GM21515 (cell line): ENCODE results near the gene SERPINA7.
"Not testable (repeated sequence)": the region's sequence is repeated elsewhere in the genome, so short reads cannot be mapped to it uniquely, and the experiment has no call there.

ENCODE experiments used
- ATAC-seq: cut with Tn5 transposase; IDR thresholded peaks from one replicate; pipeline ENCODE4 v1.9.1; 2021; ENCODE audit not compliant: unreplicated experiment

Gene SERPINA7

GRCh38 chrX:106038625-106039024 is at the start of gene SERPINA7:
Gene SERPINA7 (minus strand): TSS chrX:106038727. CDS start chrX:106037058, 1,669 bp downstream.
- no peak for ATAC-seq

GRCh38 chrX:106069048-106069447 is 30.5 kb upstream of the SERPINA7 start:
- no peak for ATAC-seq

GRCh38 chrX:106050054-106050453 is 11.5 kb upstream of the SERPINA7 start:
- no peak for ATAC-seq

GRCh38 chrX:106042296-106042695 is 3.8 kb upstream of the SERPINA7 start:
- no peak for ATAC-seq

GRCh38 chrX:106040861-106041260 is 2.3 kb upstream of the SERPINA7 start:
- no peak for ATAC-seq

- no peak for ATAC-seq
Observed at GRCh38 chrX:106039920-106040319, 1.4 kb upstream of the SERPINA7 start.

GRCh38 chrX:106037835-106038473 is 573 bp downstream of the SERPINA7 start:
- ATAC-seq = no peak

- no peak for ATAC-seq
Observed at GRCh38 chrX:106036716-106037115, 1.8 kb downstream of the SERPINA7 start.

- ATAC-seq = no peak
Observed at GRCh38 chrX:106035064-106035463, 3.5 kb downstream of the SERPINA7 start.

- ATAC-seq = no peak
Observed at GRCh38 chrX:106023947-106024346, 14.6 kb downstream of the SERPINA7 start.

GRCh38 chrX:106022238-106022637 is 16.3 kb downstream of the SERPINA7 start:
- ATAC-seq = no peak

GRCh38 chrX:106014119-106014775 is 24.3 kb downstream of the SERPINA7 start:
- ATAC-seq = no peak

- ATAC-seq = no peak
Observed at GRCh38 chrX:106009145-106009544, 29.4 kb downstream of the SERPINA7 start.

GRCh38 chrX:106007815-106008214 is 30.7 kb downstream of the SERPINA7 start:
- ATAC-seq = no peak

- ATAC-seq = no peak
Observed at GRCh38 chrX:106005684-106006083, 32.8 kb downstream of the SERPINA7 start.

GRCh38 chrX:106000609-106001008 is 37.9 kb downstream of the SERPINA7 start:
- not testable (repeated sequence) for ATAC-seq

GRCh38 chrX:106000203-106000602 is 38.3 kb downstream of the SERPINA7 start:
- ATAC-seq = no peak

- no peak for ATAC-seq
Observed at GRCh38 chrX:105999294-105999693, 39.2 kb downstream of the SERPINA7 start.

- not testable (repeated sequence) for ATAC-seq
Observed at GRCh38 chrX:105988487-105988886, 50.0 kb downstream of the SERPINA7 start.
